Stomach smooth muscle (tissue), 2 donors: ENCODE results near the gene MSH3.

ENCODE experiments used
- H3K27ac ChIP-seq: one replicate; pipeline ENCODE4 v1.7.0; 2013; ENCODE audit warnings: mild to moderate bottlenecking, low read length, inconsistent platforms
- H3K27me3 ChIP-seq, 2 donors: one replicate each; pipeline ENCODE4 v1.7.0; 2013; ENCODE audit warnings: low read length in 2 of 2; ENCODE audit not compliant: insufficient read depth in 2 of 2, control insufficient read depth in 1 of 2
- H3K36me3 ChIP-seq, 2 donors: one replicate each; pipeline ENCODE4 v1.7.0; 2013; ENCODE audit warnings: low read length in 2 of 2; ENCODE audit not compliant: control insufficient read depth in 2 of 2, insufficient read depth in 2 of 2
- H3K4me1 ChIP-seq: one replicate; pipeline ENCODE4 v1.7.0; 2013; ENCODE audit warnings: low read length; ENCODE audit not compliant: control insufficient read depth, insufficient read depth
- H3K4me3 ChIP-seq, 2 donors: one replicate each; pipeline ENCODE4 v1.7.0; 2013; ENCODE audit warnings: low read length in 2 of 2
- H3K9ac ChIP-seq, 2 donors: one replicate each; pipeline ENCODE4 v1.7.0; 2013; ENCODE audit warnings: low read length in 2 of 2, mild to moderate bottlenecking in 1 of 2
- H3K9me3 ChIP-seq, 2 donors: one replicate each; pipeline ENCODE4 v1.7.0; 2013; ENCODE audit warnings: low read length in 2 of 2; ENCODE audit not compliant: control insufficient read depth in 2 of 2
- donor health status: healthy.
- donor health status: Pancreatic carcinoma.

The MSH3 gene

DNA sequence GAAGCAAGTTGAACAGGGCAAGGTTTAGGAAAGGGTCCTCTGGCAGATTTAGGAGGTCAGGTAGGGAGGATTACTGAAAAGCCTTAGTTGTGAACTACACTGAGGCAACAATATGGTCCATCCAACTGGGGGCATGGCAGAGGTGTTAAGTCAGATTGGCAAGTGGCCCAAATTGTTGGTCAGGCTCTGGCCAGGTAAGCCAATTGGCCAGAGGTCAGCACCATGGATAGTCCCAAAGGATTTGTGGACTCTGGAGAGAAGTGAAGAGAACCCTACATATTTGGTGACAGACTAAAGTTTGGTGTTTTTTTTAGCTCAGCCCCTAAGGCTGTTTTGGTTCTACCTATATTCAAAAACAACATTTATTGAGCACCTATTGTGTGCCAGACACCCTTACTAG lies 266.6 kb downstream of the MSH3 start:
- H3K9me3 ChIP-seq: no peaks in the 10 kb centered on the region
- no peak overlapping the region for H3K9ac ChIP-seq
- no peak overlapping the region for H3K27ac ChIP-seq
- H3K27me3 ChIP-seq: no peaks in the 10 kb centered on the region
- no peaks in the 10 kb centered on the region for H3K36me3 ChIP-seq
- H3K4me3 ChIP-seq: no peak overlapping the region
- no peaks in the 10 kb centered on the region for H3K4me1 ChIP-seq

DNA sequence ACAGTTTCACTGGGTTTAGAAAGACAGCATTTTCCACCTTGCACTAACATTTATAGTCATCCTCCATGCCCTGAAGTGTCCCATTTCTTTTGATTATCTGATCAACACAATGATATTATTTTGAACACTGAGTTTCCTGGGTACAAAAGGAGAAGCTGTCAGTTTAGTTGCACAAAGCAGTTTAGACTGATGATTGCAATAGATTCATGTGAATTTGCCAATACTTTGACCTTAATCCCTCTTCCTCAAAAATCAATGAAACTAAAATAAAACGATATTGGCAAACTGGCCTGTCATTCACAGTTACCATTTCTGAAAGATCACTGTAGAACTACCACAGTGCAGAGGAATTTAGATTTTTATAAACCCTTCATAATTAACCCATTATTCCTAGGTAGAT lies 271.5 kb downstream of the MSH3 start:
- no peaks in the 10 kb centered on the region for H3K4me1 ChIP-seq
- no peak overlapping the region for H3K27ac ChIP-seq
- H3K36me3 ChIP-seq: no peaks in the 10 kb centered on the region
- H3K9me3 ChIP-seq: no peaks in the 10 kb centered on the region
- no peak overlapping the region for H3K4me3 ChIP-seq
- no peak overlapping the region for H3K9ac ChIP-seq
- no peaks in the 10 kb centered on the region for H3K27me3 ChIP-seq
